ENCODE measurements around the gene RCBTB2.

The RCBTB2 gene

GRCh38 chr13:48563626-48564025 lies 30.7 kb upstream of the RCBTB2 start:
- no peak for DNase-seq (ENCODE audit: low read depth in 2 of 2)

GRCh38 chr13:48562296-48563066 lies 29.6 kb upstream of the RCBTB2 start:
- DNase-seq (ENCODE audit: low read depth in 2 of 2): peak; percentile 31 to 47

GRCh38 chr13:48561466-48562235 lies 28.8 kb upstream of the RCBTB2 start:
- DNase-seq (ENCODE audit: low read depth in 2 of 2): no peak

DNA sequence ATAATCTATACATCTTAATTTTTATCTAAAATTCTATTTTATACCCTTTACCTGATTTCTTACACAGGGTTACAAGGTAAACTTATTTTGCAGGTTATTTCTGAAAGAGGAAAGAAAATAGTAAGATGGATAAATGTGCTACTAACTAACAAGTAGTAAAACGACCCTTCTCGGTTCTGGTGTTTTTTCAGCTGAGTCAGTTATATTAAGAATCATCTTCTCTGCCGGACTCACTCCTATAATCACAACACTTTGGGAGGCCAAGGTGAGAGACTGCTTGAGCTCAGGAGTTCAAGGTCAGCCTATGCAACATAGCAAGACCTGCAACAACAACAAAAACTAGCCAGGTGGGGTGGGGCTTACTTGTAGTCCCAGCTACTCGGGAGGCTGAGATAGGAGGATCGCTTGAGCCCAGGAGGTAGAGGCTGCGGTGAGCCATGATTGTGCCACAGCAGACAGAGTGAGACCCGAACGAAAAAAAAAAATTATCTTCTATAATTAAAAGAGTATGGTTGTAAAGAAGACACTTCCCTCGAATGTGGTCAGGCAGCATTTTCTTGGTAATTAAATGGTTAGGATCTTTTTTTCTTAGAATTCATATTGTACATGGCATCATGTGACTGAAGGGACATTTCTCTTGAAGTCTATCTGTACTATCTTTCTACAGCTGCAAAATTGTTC lies 27.9 kb upstream of the RCBTB2 start:
- no peak for DNase-seq (ENCODE audit: low read depth in 2 of 2)

- DNase-seq (ENCODE audit: low read depth in 2 of 2): no peak
These were observed 26.9 kb upstream of the RCBTB2 start for GRCh38 chr13:48559638-48560320.

DNA sequence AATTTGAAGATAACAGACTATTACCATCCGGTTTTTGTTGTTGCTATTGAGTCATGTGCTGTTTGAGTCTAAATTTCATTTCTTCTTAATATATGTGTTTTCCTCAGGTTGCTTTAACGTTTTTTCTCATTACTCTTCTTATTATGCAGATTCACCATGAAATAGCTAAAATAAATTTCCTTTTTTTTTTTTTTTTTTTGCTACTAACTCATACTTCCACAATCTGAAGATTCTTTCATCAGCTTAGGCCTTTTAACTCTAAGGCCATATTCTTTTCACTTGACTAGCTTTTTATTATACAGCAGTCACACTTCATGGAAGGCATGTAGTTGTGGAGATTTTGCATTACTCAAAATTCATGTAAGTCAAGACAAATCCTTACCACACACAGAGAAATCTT lies 23.9 kb upstream of the RCBTB2 start:
- DNase-seq (ENCODE audit: low read depth in 2 of 2): no peak

GRCh38 chr13:48555441-48555840 lies 22.6 kb upstream of the RCBTB2 start:
- no peak for DNase-seq (ENCODE audit: low read depth in 2 of 2)

GRCh38 chr13:48551329-48551728 lies 18.4 kb upstream of the RCBTB2 start:
- DNase-seq (ENCODE audit: low read depth in 2 of 2): no peak

GRCh38 chr13:48549658-48550057 lies 16.8 kb upstream of the RCBTB2 start:
- DNase-seq (ENCODE audit: low read depth in 2 of 2): no peak

DNA sequence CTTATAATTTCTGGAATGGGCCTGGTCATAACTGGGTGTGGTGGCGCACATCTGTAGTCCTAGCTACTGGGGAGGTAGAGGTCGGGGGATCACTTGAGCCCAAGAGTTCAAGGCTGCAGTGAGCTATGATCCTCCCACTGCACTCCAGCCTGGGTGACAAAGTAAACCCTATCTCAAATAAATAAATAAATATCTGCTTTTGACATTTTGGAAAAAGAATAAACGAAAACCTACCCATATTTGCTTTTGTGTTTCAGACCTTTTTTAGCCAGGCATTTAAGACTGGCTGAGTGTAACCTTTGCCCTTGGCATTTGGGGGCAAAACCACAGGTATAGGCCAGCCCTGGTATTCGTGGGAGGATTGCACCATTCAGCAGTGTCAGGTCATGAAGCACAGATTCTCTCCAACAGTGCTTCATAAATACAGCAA lies 14.8 kb upstream of the RCBTB2 start:
- DNase-seq (ENCODE audit: low read depth in 2 of 2): no peak

DNA sequence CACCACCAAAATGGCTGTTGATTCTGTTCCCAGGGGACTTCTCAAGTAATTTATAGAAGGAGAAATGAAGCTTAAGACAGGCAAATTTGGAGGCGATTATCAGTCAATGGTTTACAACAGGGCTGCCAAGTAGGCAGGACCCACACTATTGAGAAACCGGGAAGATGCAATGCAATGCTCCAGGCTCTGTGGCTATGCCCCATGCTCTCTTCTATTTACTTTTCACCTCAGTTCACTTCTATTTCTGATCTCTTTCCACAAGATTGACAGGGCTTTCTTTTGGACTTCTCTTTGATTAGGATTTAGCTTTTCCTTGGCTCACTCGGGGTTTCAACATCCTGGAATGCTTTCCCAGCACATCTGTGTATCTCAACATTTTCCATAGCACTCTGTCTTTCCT lies 12.7 kb upstream of the RCBTB2 start:
- no peak for DNase-seq (ENCODE audit: low read depth in 2 of 2)

DNA sequence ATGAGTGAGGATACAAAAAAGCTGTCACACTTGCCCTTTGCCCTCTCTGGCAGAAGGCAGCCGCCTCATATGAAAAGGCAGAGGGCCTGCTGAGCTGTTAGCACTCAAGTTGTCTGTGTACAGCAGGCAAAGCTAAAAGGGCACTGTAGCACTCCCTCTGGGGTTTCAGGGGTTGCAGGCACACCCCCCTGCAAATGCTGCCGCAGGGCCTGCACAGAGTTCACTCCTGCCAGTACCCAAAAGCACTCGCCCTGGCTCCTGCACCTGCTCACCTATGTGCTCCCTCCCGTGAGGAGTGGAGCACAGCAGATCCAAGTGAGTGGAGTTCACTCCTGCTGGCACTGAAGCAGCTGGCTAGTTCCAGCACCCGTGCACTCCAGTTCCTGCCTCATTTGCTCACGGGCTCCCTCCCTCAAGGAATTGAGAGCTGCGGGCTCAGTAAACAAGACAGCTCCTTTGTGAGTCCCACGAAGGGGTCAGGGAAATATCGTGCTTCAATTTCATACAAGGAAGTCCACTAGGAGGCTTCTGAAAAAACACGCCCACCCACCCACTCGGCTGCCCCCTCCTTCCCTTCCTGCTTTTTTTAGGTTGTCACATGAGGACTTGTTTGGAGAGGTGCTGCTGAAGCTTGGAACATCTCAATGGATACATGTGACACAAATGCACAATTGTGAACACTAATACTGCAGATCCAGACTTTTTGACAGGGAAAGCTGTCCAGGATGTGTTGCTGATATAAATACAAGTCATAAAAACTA lies 9.9 kb upstream of the RCBTB2 start:
- DNase-seq (ENCODE audit: low read depth in 2 of 2): no peak

DNA sequence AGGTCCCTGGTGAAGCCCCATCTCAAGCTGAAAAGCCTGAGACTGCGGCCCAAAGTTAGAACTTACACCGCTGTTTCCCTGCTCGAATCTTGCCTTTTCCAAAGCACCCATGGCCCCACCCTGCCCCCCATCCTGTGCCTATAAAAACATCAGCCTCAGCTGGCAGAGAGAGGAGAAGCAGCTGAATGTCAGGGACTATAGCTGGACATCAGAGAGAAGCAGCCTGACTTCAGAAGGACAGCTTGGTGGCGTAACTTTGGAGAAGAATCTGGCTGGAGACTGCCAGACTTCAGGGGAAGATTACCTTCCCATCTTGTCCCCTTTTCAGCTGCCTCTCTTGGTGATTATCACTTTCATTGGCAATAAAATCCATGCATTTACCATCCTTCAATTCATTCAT lies 9.3 kb upstream of the RCBTB2 start:
- no peak for DNase-seq (ENCODE audit: low read depth in 2 of 2)

GRCh38 chr13:48539550-48539949 lies 6.7 kb upstream of the RCBTB2 start:
- no peak for DNase-seq (ENCODE audit: low read depth in 2 of 2)

DNA sequence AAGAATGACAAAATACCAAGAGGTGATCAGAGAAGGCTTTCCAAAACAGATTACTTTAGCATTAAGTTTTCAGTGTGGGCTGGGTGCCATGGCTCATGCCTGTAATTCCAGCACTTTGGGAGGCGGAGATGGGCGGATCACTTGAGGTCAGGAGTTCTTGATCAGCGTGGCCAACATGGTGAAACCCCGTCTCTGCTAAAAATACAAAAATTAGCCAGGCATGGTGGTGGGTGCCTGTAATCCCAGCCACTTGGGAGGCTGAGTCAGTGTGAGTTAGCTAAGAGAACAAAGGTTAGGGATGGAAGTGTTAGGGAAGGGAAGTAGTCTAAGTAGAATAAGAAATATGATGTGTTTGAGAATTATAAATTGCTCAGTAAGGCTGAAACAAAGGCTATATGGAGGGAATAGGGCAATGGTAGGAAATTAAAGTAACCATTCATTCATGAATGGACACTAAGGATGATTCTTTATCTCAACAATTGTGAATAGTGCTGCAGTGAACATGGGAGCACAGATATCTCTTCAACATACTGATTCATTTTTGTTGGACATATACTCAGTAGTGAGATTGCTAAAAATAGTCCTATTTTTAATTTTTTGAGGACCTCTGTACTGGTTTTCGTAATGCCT lies 3.9 kb upstream of the RCBTB2 start:
- DNase-seq (ENCODE audit: low read depth in 2 of 2): no peak

DNA sequence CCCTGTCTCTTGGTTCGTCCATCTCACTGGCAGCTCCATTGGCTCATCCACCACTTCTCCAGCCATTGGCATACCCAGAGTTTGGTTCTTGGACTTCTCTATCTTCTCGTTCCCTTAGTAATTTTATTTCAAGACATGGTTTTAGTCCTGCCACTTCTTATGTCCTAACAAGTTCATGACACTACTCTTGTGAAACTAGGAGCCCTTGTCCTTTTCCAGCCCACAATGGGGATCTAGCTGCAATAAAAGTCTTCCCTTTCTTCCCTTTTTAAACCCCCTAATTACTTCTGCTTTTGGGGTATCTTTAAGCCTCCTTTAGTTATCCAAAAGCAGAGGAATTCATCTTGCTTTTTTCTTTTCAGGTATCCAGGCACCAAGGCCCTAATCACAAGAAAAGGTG lies 2.9 kb upstream of the RCBTB2 start:
- DNase-seq (ENCODE audit: low read depth in 2 of 2): no peak

DNA sequence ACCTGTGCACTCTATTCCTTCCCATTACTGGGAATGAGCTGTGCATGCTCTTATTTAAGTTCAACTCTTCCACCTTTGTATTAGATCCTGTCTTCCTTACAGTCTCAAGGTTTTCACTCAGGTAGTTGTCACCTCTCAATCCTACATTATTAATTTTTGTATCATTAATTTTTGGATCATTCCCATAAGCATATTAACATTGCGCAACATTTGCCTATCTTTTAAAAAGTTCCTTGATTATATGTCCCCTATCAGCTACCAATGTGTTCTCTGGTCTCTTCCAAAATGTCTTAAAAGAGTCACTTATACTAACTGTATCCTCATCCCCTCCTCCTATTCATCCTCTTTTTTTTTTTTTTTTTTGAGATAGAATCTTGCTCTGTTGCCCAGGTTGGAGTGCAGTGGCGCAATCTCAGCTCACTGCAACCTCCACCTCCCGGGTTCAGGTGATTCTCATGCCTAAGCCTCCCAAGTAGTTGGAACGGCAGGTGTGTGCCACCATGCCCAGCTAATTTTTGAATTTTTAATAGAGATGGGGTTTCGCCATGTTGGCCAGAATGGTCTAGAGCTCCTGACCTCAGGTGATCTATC lies 2.1 kb upstream of the RCBTB2 start:
- no peak for DNase-seq (ENCODE audit: low read depth in 2 of 2)

- DNase-seq (ENCODE audit: low read depth in 2 of 2): no peak
These were observed 1.2 kb upstream of the RCBTB2 start for GRCh38 chr13:48533961-48534600.

GRCh38 chr13:48532256-48532505 lies 699 bp downstream of the RCBTB2 start:
- DNase-seq (ENCODE audit: low read depth in 2 of 2): no peak
